Liver (tissue), 3 donors: ENCODE data around the gene SMOC2.

ENCODE experiments used
- FOXA1 ChIP-seq: IDR thresholded peaks from 2 replicates; pipeline ENCODE4 v1.6.1; 2016; ENCODE audit warnings: antibody characterized with exemption
- GABPA ChIP-seq, 2 donors: IDR thresholded peaks in 1 of 2; conservative IDR thresholded peaks in 1 of 2; 2 replicates each; pipeline ENCODE4 v1.6.1; 2016; ENCODE audit warnings: antibody characterized with exemption in 2 of 2, mild to moderate bottlenecking in 1 of 2, moderate library complexity in 1 of 2
- RAD21 ChIP-seq, 2 donors: IDR thresholded peaks; 2 replicates each; pipeline ENCODE4 v1.6.1; 2016; ENCODE audit warnings: antibody characterized with exemption in 2 of 2, mild to moderate bottlenecking in 2 of 2
- TF ChIP-seq, protein P1 (sequence below): IDR thresholded peaks from 2 replicates; pipeline ENCODE4 v1.6.1; 2016; ENCODE audit warnings: antibody characterized with exemption, mild to moderate bottlenecking
- TF ChIP-seq, protein P2 (sequence below): fragments of 150-350 bp; IDR thresholded peaks from 2 replicates; pipeline ENCODE4 v1.5.1; 2017; ENCODE audit warnings: improper control_type of control experiment, low read depth, low read length; ENCODE audit not compliant: missing input control
- TF ChIP-seq, protein P3 (sequence below): IDR thresholded peaks from 2 replicates; pipeline ENCODE4 v1.6.1; 2016; ENCODE audit warnings: antibody characterized with exemption
- donor health status: healthy.
- donor health status: healthy.

GRCh38 chr6:168598251-168599117 is 157.5 kb downstream of the SMOC2 start:
- TF ChIP-seq, protein P1, sequence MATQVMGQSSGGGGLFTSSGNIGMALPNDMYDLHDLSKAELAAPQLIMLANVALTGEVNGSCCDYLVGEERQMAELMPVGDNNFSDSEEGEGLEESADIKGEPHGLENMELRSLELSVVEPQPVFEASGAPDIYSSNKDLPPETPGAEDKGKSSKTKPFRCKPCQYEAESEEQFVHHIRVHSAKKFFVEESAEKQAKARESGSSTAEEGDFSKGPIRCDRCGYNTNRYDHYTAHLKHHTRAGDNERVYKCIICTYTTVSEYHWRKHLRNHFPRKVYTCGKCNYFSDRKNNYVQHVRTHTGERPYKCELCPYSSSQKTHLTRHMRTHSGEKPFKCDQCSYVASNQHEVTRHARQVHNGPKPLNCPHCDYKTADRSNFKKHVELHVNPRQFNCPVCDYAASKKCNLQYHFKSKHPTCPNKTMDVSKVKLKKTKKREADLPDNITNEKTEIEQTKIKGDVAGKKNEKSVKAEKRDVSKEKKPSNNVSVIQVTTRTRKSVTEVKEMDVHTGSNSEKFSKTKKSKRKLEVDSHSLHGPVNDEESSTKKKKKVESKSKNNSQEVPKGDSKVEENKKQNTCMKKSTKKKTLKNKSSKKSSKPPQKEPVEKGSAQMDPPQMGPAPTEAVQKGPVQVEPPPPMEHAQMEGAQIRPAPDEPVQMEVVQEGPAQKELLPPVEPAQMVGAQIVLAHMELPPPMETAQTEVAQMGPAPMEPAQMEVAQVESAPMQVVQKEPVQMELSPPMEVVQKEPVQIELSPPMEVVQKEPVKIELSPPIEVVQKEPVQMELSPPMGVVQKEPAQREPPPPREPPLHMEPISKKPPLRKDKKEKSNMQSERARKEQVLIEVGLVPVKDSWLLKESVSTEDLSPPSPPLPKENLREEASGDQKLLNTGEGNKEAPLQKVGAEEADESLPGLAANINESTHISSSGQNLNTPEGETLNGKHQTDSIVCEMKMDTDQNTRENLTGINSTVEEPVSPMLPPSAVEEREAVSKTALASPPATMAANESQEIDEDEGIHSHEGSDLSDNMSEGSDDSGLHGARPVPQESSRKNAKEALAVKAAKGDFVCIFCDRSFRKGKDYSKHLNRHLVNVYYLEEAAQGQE = no peak
- TF ChIP-seq, protein P2, sequence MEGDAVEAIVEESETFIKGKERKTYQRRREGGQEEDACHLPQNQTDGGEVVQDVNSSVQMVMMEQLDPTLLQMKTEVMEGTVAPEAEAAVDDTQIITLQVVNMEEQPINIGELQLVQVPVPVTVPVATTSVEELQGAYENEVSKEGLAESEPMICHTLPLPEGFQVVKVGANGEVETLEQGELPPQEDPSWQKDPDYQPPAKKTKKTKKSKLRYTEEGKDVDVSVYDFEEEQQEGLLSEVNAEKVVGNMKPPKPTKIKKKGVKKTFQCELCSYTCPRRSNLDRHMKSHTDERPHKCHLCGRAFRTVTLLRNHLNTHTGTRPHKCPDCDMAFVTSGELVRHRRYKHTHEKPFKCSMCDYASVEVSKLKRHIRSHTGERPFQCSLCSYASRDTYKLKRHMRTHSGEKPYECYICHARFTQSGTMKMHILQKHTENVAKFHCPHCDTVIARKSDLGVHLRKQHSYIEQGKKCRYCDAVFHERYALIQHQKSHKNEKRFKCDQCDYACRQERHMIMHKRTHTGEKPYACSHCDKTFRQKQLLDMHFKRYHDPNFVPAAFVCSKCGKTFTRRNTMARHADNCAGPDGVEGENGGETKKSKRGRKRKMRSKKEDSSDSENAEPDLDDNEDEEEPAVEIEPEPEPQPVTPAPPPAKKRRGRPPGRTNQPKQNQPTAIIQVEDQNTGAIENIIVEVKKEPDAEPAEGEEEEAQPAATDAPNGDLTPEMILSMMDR = no peak
- TF ChIP-seq FOXA1 (no peak), GABPA (IDR thresholded peaks at IDR 0.05 in 1 of 2, conservative IDR thresholded peaks at IDR 0.05 in 1 of 2) (no peak), RAD21 (IDR thresholded peaks at IDR 0.05) (no peak)
- TF ChIP-seq, protein P3, sequence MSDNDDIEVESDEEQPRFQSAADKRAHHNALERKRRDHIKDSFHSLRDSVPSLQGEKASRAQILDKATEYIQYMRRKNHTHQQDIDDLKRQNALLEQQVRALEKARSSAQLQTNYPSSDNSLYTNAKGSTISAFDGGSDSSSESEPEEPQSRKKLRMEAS = no peak
